HL-60 (cell line): ENCODE measurements around the gene SCOC.

Experiments
- CTCF ChIP-seq: IDR thresholded peaks from one replicate; pipeline ENCODE4 v1.5.1; 2011; ENCODE audit warnings: low read length, control low read depth, inconsistent platforms; ENCODE audit not compliant: insufficient read depth
- GABPA ChIP-seq: IDR thresholded peaks from 2 replicates; pipeline ENCODE4 v1.6.1; 2012; ENCODE audit warnings: low read depth
- POLR2AphosphoS5 ChIP-seq: IDR thresholded peaks from 2 replicates; pipeline ENCODE4 v1.6.1; 2012; ENCODE audit warnings: low read depth

DNA sequence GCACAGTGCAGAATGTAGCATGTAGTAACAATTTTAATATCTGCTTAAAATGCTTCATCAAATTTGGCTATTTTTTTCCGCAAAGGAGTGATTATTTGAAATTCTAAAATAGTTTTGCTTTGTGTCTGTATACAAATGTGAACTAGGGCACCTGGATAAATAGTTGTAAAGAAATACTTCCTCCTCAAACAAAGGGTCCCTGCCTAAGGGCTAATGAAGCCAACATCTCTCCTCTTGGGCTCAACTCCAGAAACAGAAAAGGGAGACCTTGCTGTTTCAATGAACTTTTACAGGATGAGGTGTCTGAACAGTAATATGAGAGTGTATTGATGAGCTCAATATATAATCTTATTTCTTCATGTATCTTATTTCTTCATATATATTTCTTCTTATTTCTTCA, 30.8 kb upstream of the SCOC start:
- TF ChIP-seq GABPA, result no peak
- TF ChIP-seq CTCF, result no peak
- TF ChIP-seq POLR2AphosphoS5, result no peak
